Suprapubic skin (tissue), 4 donors: ENCODE data around the gene CYP21A2.
"Not testable (repeated sequence)": the region's sequence is repeated elsewhere in the genome, so short reads cannot be mapped to it uniquely, and the experiment has no call there.

Experiments used
- EP300 ChIP-seq: sonication (generic); formaldehyde crosslinking; IDR thresholded peaks from one replicate; pipeline ENCODE4 v1.6.1; 2017; ENCODE audit warnings: antibody characterized with exemption
- POLR2A ChIP-seq, 2 donors: fragments of 450-650 bp; IDR thresholded peaks; one replicate each; pipeline ENCODE4 v1.6.1; 2017; ENCODE audit warnings: antibody characterized with exemption in 2 of 2, mild to moderate bottlenecking in 2 of 2, moderate library complexity in 2 of 2
- POLR2AphosphoS5 ChIP-seq, 3 donors: sonication (generic); formaldehyde crosslinking; IDR thresholded peaks; one replicate each; pipeline ENCODE4 v1.6.1; 2017; ENCODE audit warnings: antibody characterized with exemption in 3 of 3
- TF ChIP-seq, protein P1 (sequence below), 2 donors: fragments of 200-600 bp in 1 of 2; fragments of 450-650 bp in 1 of 2; sonication (generic) in 1 of 2; IDR thresholded peaks; one replicate each; pipeline ENCODE4 v1.5.1; 2016 to 2019; ENCODE audit warnings: antibody characterized with exemption in 2 of 2, mild to moderate bottlenecking in 1 of 2, moderate library complexity in 1 of 2

DNA sequence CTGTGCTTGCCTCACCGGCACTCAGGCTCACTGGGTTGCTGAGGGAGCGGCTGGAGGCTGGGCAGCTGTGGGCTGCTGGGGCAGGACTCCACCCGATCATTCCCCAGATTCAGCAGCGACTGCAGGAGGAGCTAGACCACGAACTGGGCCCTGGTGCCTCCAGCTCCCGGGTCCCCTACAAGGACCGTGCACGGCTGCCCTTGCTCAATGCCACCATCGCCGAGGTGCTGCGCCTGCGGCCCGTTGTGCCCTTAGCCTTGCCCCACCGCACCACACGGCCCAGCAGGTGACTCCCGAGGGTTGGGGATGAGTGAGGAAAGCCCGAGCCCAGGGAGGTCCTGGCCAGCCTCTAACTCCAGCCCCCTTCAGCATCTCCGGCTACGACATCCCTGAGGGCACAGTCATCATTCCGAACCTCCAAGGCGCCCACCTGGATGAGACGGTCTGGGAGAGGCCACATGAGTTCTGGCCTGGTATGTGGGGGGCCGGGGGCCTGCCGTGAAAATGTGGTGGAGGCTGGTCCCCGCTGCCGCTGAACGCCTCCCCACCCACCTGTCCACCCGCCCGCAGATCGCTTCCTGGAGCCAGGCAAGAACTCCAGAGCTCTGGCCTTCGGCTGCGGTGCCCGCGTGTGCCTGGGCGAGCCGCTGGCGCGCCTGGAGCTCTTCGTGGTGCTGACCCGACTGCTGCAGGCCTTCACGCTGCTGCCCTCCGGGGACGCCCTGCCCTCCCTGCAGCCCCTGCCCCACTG, 2.3 kb downstream of the CYP21A2 start:
- not testable (repeated sequence) for TF ChIP-seq EP300; POLR2A (IDR thresholded peaks at IDR 0.05); POLR2AphosphoS5 (IDR thresholded peaks at IDR 0.05)
- TF ChIP-seq, protein P1, sequence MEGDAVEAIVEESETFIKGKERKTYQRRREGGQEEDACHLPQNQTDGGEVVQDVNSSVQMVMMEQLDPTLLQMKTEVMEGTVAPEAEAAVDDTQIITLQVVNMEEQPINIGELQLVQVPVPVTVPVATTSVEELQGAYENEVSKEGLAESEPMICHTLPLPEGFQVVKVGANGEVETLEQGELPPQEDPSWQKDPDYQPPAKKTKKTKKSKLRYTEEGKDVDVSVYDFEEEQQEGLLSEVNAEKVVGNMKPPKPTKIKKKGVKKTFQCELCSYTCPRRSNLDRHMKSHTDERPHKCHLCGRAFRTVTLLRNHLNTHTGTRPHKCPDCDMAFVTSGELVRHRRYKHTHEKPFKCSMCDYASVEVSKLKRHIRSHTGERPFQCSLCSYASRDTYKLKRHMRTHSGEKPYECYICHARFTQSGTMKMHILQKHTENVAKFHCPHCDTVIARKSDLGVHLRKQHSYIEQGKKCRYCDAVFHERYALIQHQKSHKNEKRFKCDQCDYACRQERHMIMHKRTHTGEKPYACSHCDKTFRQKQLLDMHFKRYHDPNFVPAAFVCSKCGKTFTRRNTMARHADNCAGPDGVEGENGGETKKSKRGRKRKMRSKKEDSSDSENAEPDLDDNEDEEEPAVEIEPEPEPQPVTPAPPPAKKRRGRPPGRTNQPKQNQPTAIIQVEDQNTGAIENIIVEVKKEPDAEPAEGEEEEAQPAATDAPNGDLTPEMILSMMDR (IDR thresholded peaks at IDR 0.05): not testable (repeated sequence)
